HG03135 (cell line): ENCODE data around the gene ENDOU.
"Not testable (repeated sequence)": the region's sequence is repeated elsewhere in the genome, so short reads cannot be mapped to it uniquely, and the experiment has no call there.

Experiments used
- ATAC-seq: cut with Tn5 transposase; IDR thresholded peaks from one replicate; pipeline ENCODE4 v1.9.1; 2021; ENCODE audit warnings: mild to moderate bottlenecking, moderate library complexity; ENCODE audit not compliant: unreplicated experiment

The ENDOU gene

GRCh38 chr12:47700263-47700662 lies 25.0 kb downstream of the ENDOU start:
- no peak for ATAC-seq

GRCh38 chr12:47698631-47699030 lies 26.7 kb downstream of the ENDOU start:
- ATAC-seq = no peak

GRCh38 chr12:47698055-47698454 lies 27.2 kb downstream of the ENDOU start:
- ATAC-seq = no peak

GRCh38 chr12:47689215-47689614 lies 36.1 kb downstream of the ENDOU start:
- ATAC-seq = no peak

GRCh38 chr12:47687636-47688035 lies 37.7 kb downstream of the ENDOU start:
- ATAC-seq = no peak

GRCh38 chr12:47686645-47687240 lies 38.5 kb downstream of the ENDOU start:
- no peak for ATAC-seq

- no peak for ATAC-seq
These were observed 45.5 kb downstream of the ENDOU start for GRCh38 chr12:47679785-47680184.

GRCh38 chr12:47672068-47672467 lies 53.2 kb downstream of the ENDOU start:
- no peak for ATAC-seq

- ATAC-seq = not testable (repeated sequence)
These were observed 57.4 kb downstream of the ENDOU start for GRCh38 chr12:47667935-47668334.
